WTC11 (cell line): Measurements from ENCODE around the gene CHST1. TPM values are rescaled to one million over a fixed set of nuclear protein-coding genes. Genes with fewer than 3 reads are reported as not detected.

Experiments
- ATAC-seq: fragments of 200-7000 bp; cut with Tn5 transposase; 2 replicates; pipeline ENCODE4 v1.10.0; 2021; ENCODE audit warnings: mild to moderate bottlenecking, moderate library complexity
- CTCF ChIA-PET: fragments of 300-600 bp; sonication (Branson Sonifier 250); formaldehyde crosslinking; loops from one replicate; lab custom pipeline; 2021; ENCODE audit warnings: antibody characterized with exemption; lab: Charles Lee
- POLR2A ChIA-PET: fragments of 350-600 bp; sonication (Branson Sonifier 250); formaldehyde crosslinking; loops from one replicate; lab custom pipeline; 2021; ENCODE audit warnings: antibody characterized with exemption; lab: Charles Lee
- DNase-seq: peaks from one replicate; pipeline ENCODE4 v3.0.0; 2021; ENCODE audit warnings: low spot score
- H3K27ac Mint-ChIP-seq: 2 replicates; pipeline ENCODE4 v1.8.0; 2021; ENCODE audit warnings: mixed read lengths
- H3K27me3 Mint-ChIP-seq: 2 replicates; pipeline ENCODE4 v1.8.0; 2021; ENCODE audit warnings: low read depth, mild to moderate bottlenecking, moderate library complexity, mixed read lengths
- H3K36me3 Mint-ChIP-seq: 2 replicates; pipeline ENCODE4 v1.8.0; 2021; ENCODE audit warnings: mixed read lengths
- H3K4me1 Mint-ChIP-seq: 2 replicates; pipeline ENCODE4 v1.8.0; 2022; ENCODE audit warnings: mixed read lengths
- H3K4me3 Mint-ChIP-seq: 2 replicates; pipeline ENCODE4 v1.8.0; 2021; ENCODE audit warnings: mild to moderate bottlenecking, moderate library complexity, mixed read lengths
- H3K9me3 Mint-ChIP-seq: 2 replicates; pipeline ENCODE4 v1.8.0; 2021; ENCODE audit warnings: mixed read lengths
- AR ChIP-seq: fragments of 250-450 bp; sonication (Bioruptor Pico); IDR thresholded peaks from 2 replicates; pipeline ENCODE4 v1.9.0; 2021; ENCODE audit warnings: mild to moderate bottlenecking
- ATF3 ChIP-seq: sonication (generic); formaldehyde crosslinking; conservative IDR thresholded peaks from 2 replicates; pipeline ENCODE4 v1.8.1; 2022; ENCODE audit warnings: mild to moderate bottlenecking, missing genetic modification reagents
- CREB1 ChIP-seq: sonication (generic); formaldehyde crosslinking; IDR thresholded peaks from 2 replicates; pipeline ENCODE4 v1.8.0; 2023; ENCODE audit warnings: mild to moderate bottlenecking, missing genetic modification reagents
- CREM ChIP-seq: sonication (generic); formaldehyde crosslinking; IDR thresholded peaks from 2 replicates; pipeline ENCODE4 v1.8.1; 2022; ENCODE audit warnings: mild to moderate bottlenecking, missing genetic modification reagents, moderate library complexity
- FOXJ3 ChIP-seq: sonication (generic); formaldehyde crosslinking; IDR thresholded peaks from 2 replicates; pipeline ENCODE4 v1.9.0; 2021; ENCODE audit warnings: missing genetic modification reagents, mild to moderate bottlenecking, borderline replicate concordance
- MLX ChIP-seq: sonication (generic); formaldehyde crosslinking; IDR thresholded peaks from 2 replicates; pipeline ENCODE4 v1.8.1; 2023; ENCODE audit warnings: mild to moderate bottlenecking, missing genetic modification reagents, moderate library complexity
- NFATC4 ChIP-seq: fragments of 250-450 bp; sonication (Bioruptor Pico); IDR thresholded peaks from 2 replicates; pipeline ENCODE4 v1.9.0; 2021; ENCODE audit warnings: mild to moderate bottlenecking
- NFE2L1 ChIP-seq: sonication (generic); formaldehyde crosslinking; IDR thresholded peaks from 2 replicates; pipeline ENCODE4 v1.8.1; 2023; ENCODE audit warnings: missing genetic modification reagents
- RORB ChIP-seq: fragments of 250-450 bp; sonication (Bioruptor Pico); IDR thresholded peaks from 2 replicates; pipeline ENCODE4 v1.9.0; 2021; ENCODE audit warnings: mild to moderate bottlenecking
- SMAD3 ChIP-seq: sonication (generic); formaldehyde crosslinking; IDR thresholded peaks from 2 replicates; pipeline ENCODE4 v1.8.0; 2022; ENCODE audit warnings: missing genetic modification reagents, mild to moderate bottlenecking, borderline replicate concordance
- ZNF138 ChIP-seq: sonication (generic); formaldehyde crosslinking; conservative IDR thresholded peaks from 2 replicates; pipeline ENCODE4 v1.8.1; 2022; ENCODE audit warnings: mild to moderate bottlenecking, moderate library complexity, missing genetic modification reagents
- ZNF219 ChIP-seq: sonication (generic); formaldehyde crosslinking; IDR thresholded peaks from 2 replicates; pipeline ENCODE4 v1.8.0; 2023; ENCODE audit warnings: missing genetic modification reagents, mild to moderate bottlenecking, borderline replicate concordance
- total RNA-seq: library from RNA; stranded (reverse); gene quantifications from 3 replicates; pipeline ENCODE4 v1.2.3, GENCODE V29; 2021
- TF ChIP-seq, protein P1 (sequence below): sonication (generic); formaldehyde crosslinking; IDR thresholded peaks from 2 replicates; pipeline ENCODE4 v1.8.1; 2022; ENCODE audit warnings: low read depth, missing genetic modification reagents, borderline replicate concordance
- TF ChIP-seq, protein P2 (sequence below): sonication (generic); formaldehyde crosslinking; IDR thresholded peaks from 2 replicates; pipeline ENCODE4 v1.8.1; 2023; ENCODE audit warnings: mild to moderate bottlenecking, moderate library complexity, missing genetic modification reagents
- TF ChIP-seq, protein P3 (sequence below): sonication (generic); formaldehyde crosslinking; IDR thresholded peaks from 2 replicates; pipeline ENCODE4 v1.8.1; 2023; ENCODE audit warnings: mild to moderate bottlenecking, missing genetic modification reagents
- TF ChIP-seq, protein P4 (sequence below): sonication (generic); formaldehyde crosslinking; IDR thresholded peaks from 2 replicates; pipeline ENCODE4 v1.8.1; 2022; ENCODE audit warnings: missing genetic modification reagents, borderline replicate concordance

Gene CHST1
- total RNA-seq, 1 experiment from 2014 or later: 2.4 TPM

DNA sequence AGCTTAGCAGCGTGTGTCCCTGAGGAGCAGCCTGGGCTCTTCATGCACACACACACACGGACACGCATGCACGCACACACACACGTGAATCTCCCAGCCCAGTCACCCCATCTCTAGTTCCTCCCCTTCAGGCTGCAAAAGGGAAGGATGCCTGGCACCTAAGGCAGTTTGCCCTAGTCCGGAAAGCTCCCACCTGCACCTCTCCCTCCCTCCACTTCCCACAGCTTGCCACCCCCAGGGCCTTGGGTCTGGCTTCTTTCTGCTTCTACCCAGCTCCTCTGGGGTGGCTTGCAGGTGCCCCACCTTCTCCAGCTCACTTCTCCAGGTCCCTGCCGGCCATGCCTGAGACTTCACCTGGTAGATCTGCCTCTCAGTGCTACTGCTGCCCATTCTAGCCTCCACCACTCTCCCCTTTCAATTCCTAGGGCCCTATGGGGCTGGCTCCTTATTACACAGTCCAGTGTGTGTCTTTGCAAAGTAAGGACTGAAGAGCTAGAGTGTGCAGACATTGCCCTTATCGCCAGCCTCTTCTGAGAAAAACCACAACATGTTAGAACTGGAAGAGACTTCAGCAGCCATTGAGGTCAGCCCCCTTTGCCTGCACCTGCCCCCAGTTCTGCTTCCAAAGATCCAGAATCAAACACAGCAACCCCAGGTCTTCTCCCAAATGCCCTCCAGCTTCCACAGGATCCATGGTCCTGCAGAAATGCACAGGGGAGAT lies 33.5 kb upstream of the CHST1 start:
- Mint-ChIP-seq H3K27ac (no peak overlapping the region), H3K27me3 (peaks cover 20% of the 10 kb centered on the region), H3K36me3 (no peaks in the 10 kb centered on the region), H3K9me3 (peaks cover 5% of the 10 kb centered on the region; the same call in 1 of the 2 replicates), H3K4me1 (peaks cover 6% of the 10 kb centered on the region; the same call in 1 of the 2 replicates), H3K4me3 (no peak overlapping the region)
- TF ChIP-seq CREM (CRISPR knock-in tag): no peak
- no peak for TF ChIP-seq MLX (CRISPR knock-in tag)
- TF ChIP-seq AR: no peak
- no peak for TF ChIP-seq RORB (CRISPR knock-in tag)
- TF ChIP-seq, protein P1, sequence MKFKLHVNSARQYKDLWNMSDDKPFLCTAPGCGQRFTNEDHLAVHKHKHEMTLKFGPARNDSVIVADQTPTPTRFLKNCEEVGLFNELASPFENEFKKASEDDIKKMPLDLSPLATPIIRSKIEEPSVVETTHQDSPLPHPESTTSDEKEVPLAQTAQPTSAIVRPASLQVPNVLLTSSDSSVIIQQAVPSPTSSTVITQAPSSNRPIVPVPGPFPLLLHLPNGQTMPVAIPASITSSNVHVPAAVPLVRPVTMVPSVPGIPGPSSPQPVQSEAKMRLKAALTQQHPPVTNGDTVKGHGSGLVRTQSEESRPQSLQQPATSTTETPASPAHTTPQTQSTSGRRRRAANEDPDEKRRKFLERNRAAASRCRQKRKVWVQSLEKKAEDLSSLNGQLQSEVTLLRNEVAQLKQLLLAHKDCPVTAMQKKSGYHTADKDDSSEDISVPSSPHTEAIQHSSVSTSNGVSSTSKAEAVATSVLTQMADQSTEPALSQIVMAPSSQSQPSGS (CRISPR knock-in tag): no peak
- ATAC-seq (no peak), DNase-seq (no peak)
- POLR2A ChIA-PET: no interaction called here
- CTCF ChIA-PET: interaction anchor here (1.9 kb wide), 1 partner anchor 73 kb away, joined by 12 read pairs; no protein-coding TSS in a partner anchor

DNA sequence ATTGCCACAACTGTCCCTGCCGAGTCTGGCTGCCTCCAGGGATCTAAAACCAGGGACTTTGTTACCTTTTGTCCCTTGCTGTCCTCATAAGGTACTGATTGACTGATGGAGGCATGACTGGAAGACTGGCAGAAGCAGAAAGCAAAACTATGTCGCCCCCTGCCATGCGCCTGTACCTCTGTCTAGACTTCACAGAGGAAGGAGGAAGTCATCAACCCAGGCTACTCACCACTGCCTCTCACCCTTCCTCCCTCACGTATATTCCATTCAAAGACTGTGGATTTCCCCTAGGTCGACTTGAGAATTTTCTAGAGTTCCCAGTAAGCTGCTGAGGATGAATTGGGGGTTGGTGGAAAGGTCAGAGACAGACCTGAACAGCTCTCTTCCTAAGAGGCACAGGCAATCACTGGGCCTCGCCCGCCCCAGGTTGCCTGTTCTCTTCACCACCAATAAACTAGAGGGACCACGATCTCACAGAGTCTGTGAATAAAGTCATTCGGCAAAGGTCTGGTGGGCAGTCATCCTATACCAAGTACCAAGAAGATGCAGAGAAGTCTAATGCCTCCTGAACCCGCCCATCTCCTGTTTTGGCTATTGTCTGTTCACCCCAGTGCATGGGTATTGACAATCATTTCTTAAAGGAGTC lies 27.5 kb upstream of the CHST1 start:
- DNase-seq (no peak), ATAC-seq (no peak; the same call in 1 of the 2 replicates)
- H3K27ac Mint-ChIP-seq: no peak overlapping the region
- no peaks in the 10 kb centered on the region for H3K9me3 Mint-ChIP-seq
- H3K4me3 Mint-ChIP-seq: no peak overlapping the region
- H3K27me3 Mint-ChIP-seq: peaks cover 12% of the 10 kb centered on the region
- no peaks in the 10 kb centered on the region for H3K36me3 Mint-ChIP-seq
- ChIA-PET CTCF (interaction anchor here (1.5 to 3.4 kb wide), 4 partner anchors 24 to 322 kb away, joined by 3 to 17 read pairs (median 4); no protein-coding TSS in a partner anchor), POLR2A (interaction anchor here (0.6 kb wide), 1 partner anchor 37 kb away, joined by 4 read pairs; no protein-coding TSS in a partner anchor)
- TF ChIP-seq FOXJ3 (CRISPR knock-in tag) (no peak), SMAD3 (CRISPR knock-in tag) (no peak), ATF3 (CRISPR knock-in tag) (no peak), NFATC4 (CRISPR knock-in tag) (no peak)
- TF ChIP-seq, all 79 proteins: peak for 0
- peaks cover 6% of the 10 kb centered on the region; the same call in 1 of the 2 replicates for H3K4me1 Mint-ChIP-seq

DNA sequence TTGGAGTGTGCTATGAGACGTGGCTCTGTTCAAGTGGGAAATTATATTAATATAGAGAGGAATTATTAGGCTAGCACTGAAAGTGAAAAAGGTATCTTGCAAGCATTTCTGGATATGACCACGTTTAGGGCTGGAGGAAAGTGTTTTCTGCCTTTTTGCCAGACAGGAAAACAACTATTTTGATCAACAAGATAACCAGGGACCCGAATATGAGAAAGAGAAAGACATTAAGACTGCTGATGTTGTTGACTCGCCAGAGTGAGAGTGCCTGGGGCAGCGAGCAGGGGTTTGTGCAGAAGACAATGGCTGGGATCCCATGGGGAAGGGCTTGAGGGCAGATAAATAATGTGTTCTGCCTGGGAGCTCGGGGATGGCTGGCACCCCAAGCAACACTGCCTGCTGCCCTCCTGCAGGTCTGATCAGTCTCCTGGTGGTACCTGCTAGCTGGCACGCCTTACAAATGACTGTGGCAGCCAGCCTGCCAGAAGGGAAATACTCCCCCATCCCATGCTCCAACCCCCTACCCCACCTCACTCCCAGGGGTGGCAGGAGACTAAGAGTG lies 23.1 kb upstream of the CHST1 start:
- POLR2A ChIA-PET: no interaction called here
- CTCF ChIA-PET: interaction anchor here (1.4 kb wide), 1 partner anchor 34 kb away, joined by 4 read pairs; no protein-coding TSS in a partner anchor
- no peak overlapping the region for H3K27ac Mint-ChIP-seq
- TF ChIP-seq CREB1 (CRISPR knock-in tag) (no peak), RORB (CRISPR knock-in tag) (no peak), NFE2L1 (CRISPR knock-in tag) (no peak), ZNF138 (CRISPR knock-in tag) (no peak), ZNF219 (CRISPR knock-in tag) (no peak), NFATC4 (CRISPR knock-in tag) (no peak)
- TF ChIP-seq, protein P2, sequence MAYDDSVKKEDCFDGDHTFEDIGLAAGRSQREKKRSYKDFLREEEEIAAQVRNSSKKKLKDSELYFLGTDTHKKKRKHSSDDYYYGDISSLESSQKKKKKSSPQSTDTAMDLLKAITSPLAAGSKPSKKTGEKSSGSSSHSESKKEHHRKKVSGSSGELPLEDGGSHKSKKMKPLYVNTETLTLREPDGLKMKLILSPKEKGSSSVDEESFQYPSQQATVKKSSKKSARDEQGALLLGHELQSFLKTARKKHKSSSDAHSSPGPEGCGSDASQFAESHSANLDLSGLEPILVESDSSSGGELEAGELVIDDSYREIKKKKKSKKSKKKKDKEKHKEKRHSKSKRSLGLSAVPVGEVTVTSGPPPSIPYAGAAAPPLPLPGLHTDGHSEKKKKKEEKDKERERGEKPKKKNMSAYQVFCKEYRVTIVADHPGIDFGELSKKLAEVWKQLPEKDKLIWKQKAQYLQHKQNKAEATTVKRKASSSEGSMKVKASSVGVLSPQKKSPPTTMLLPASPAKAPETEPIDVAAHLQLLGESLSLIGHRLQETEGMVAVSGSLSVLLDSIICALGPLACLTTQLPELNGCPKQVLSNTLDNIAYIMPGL (CRISPR knock-in tag): no peak
- TF ChIP-seq, protein P3, sequence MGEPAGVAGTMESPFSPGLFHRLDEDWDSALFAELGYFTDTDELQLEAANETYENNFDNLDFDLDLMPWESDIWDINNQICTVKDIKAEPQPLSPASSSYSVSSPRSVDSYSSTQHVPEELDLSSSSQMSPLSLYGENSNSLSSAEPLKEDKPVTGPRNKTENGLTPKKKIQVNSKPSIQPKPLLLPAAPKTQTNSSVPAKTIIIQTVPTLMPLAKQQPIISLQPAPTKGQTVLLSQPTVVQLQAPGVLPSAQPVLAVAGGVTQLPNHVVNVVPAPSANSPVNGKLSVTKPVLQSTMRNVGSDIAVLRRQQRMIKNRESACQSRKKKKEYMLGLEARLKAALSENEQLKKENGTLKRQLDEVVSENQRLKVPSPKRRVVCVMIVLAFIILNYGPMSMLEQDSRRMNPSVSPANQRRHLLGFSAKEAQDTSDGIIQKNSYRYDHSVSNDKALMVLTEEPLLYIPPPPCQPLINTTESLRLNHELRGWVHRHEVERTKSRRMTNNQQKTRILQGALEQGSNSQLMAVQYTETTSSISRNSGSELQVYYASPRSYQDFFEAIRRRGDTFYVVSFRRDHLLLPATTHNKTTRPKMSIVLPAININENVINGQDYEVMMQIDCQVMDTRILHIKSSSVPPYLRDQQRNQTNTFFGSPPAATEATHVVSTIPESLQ (CRISPR knock-in tag): no peak
- TF ChIP-seq, protein P4, sequence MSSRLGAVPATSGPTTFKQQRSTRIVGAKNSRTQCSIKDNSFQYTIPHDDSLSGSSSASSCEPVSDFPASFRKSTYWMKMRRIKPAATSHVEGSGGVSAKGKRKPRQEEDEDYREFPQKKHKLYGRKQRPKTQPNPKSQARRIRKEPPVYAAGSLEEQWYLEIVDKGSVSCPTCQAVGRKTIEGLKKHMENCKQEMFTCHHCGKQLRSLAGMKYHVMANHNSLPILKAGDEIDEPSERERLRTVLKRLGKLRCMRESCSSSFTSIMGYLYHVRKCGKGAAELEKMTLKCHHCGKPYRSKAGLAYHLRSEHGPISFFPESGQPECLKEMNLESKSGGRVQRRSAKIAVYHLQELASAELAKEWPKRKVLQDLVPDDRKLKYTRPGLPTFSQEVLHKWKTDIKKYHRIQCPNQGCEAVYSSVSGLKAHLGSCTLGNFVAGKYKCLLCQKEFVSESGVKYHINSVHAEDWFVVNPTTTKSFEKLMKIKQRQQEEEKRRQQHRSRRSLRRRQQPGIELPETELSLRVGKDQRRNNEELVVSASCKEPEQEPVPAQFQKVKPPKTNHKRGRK: no peak

More for the DNA sequence above, 23.1 kb upstream of the CHST1 start:
- H3K4me1 Mint-ChIP-seq: peaks cover 11% of the 10 kb centered on the region; the same call in 1 of the 2 replicates
- DNase-seq (no peak), ATAC-seq (no peak)
- no peak overlapping the region for H3K4me3 Mint-ChIP-seq
- no peaks in the 10 kb centered on the region for H3K36me3 Mint-ChIP-seq
- no peaks in the 10 kb centered on the region for H3K9me3 Mint-ChIP-seq
- H3K27me3 Mint-ChIP-seq: peaks cover 3% of the 10 kb centered on the region
